GM12878 (cell line): ENCODE data around the gene RABL2B. TPM values are rescaled to one million over a fixed set of nuclear protein-coding genes. Genes with fewer than 3 reads are reported as not detected.

Experiments used
- ATAC-seq: fragments of 200-7000 bp; cut with Tn5 transposase; 3 replicates; pipeline ENCODE4 v1.9.1; 2020; ENCODE audit warnings: mild to moderate bottlenecking, moderate library complexity
- BruUV-seq: library from RNA; stranded (reverse); fragments of 400-500 nt; replicated peaks from 2 replicates; lab custom pipeline; 2021; lab: Mats Ljungman, UMichigan
- CTCF ChIA-PET: fragments of 300-600 bp; sonication (Branson Sonifier 250); formaldehyde crosslinking; extraction: SDS; loops from one replicate; lab custom pipeline; 2021; ENCODE audit warnings: inconsistent platforms; lab: Yijun Ruan, JAX
- POLR2A ChIA-PET: fragments of 350-600 bp; formaldehyde crosslinking; extraction: SDS; loops from one replicate; lab custom pipeline; 2021; ENCODE audit warnings: inconsistent platforms; lab: Charles Lee
- RAD21 ChIA-PET: fragments of 300-600 bp; sonication (Branson Sonifier 250); formaldehyde crosslinking; loops from one replicate; lab custom pipeline; 2023; ENCODE audit warnings: antibody characterized with exemption; ENCODE audit not compliant: unreplicated experiment; lab: Charles Lee
- SMC1A ChIA-PET: fragments of 300-600 bp; sonication (Branson Sonifier 250); formaldehyde crosslinking; loops from one replicate; lab custom pipeline; 2023; ENCODE audit not compliant: unreplicated experiment, uncharacterized antibody; lab: Charles Lee
- DNase-seq: peaks from one replicate; pipeline ENCODE4 v3.0.0-alpha.2; 2011; ENCODE audit warnings: low read depth, low spot score
- FAIRE-seq: peaks from 3 replicates; lab custom pipeline; 2011; peaks lifted over from hg19 to GRCh38; lab: Jason Lieb, UNC
- H2AFZ ChIP-seq: 2 replicates; pipeline ENCODE4 v1.6.0; 2011; ENCODE audit warnings: low read depth, low read length, control low read depth; ENCODE audit not compliant: control insufficient read depth
- H3K27ac ChIP-seq: 2 replicates; pipeline ENCODE4 v1.5.1; 2011; ENCODE audit warnings: control low read depth; ENCODE audit not compliant: control insufficient read depth, insufficient read depth
- H3K27me3 ChIP-seq, 2 experiments: replicated peaks in 1 of 2; 2 replicates each; pipeline versions ENCODE4 v1.6.0 to v1.6.1; 2011; ENCODE audit warnings: low read length in 1 of 2; ENCODE audit not compliant: control insufficient read depth in 2 of 2, insufficient read depth in 2 of 2
- H3K36me3 ChIP-seq, 2 experiments: 2 replicates each; pipeline ENCODE4 v1.5.1; 2011; ENCODE audit warnings: low read length in 1 of 2; ENCODE audit not compliant: control insufficient read depth in 2 of 2, insufficient read depth in 2 of 2
- H3K4me1 ChIP-seq: 2 replicates; pipeline ENCODE4 v1.6.1; 2011; ENCODE audit warnings: mild to moderate bottlenecking, low read length, moderate library complexity, mixed read lengths; ENCODE audit not compliant: control insufficient read depth, insufficient read depth
- H3K4me2 ChIP-seq: 2 replicates; pipeline ENCODE4 v1.6.0; 2011; ENCODE audit warnings: control low read depth; ENCODE audit not compliant: control insufficient read depth, insufficient read depth
- H3K4me3 ChIP-seq: fragments of 200-600 bp; sonication (generic); 2 replicates; pipeline ENCODE4 v1.5.1; 2016
- H3K79me2 ChIP-seq: 2 replicates; pipeline ENCODE4 v1.6.0; 2011; ENCODE audit warnings: low read length; ENCODE audit not compliant: control insufficient read depth, insufficient read depth
- H3K9ac ChIP-seq: 2 replicates; pipeline ENCODE4 v1.8.0; 2011; ENCODE audit warnings: low read length, control low read depth, mixed read lengths; ENCODE audit not compliant: control insufficient read depth, insufficient read depth
- H3K9me3 ChIP-seq: replicated peaks from 3 replicates; pipeline ENCODE4 v1.5.1; 2011; ENCODE audit warnings: mild to moderate bottlenecking, low read length; ENCODE audit not compliant: control insufficient read depth, insufficient read depth
- H4K20me1 ChIP-seq: 2 replicates; pipeline ENCODE4 v1.6.0; 2011; ENCODE audit not compliant: control insufficient read depth, insufficient read depth
- ASH2L ChIP-seq: fragments of 300-600, 200-600 bp; sonication (generic); IDR thresholded peaks from 2 replicates; pipeline ENCODE4 v1.6.1; 2017; ENCODE audit warnings: low read depth, mild to moderate bottlenecking, borderline replicate concordance
- BCL11A ChIP-seq: IDR thresholded peaks from 2 replicates; pipeline ENCODE4 v1.6.1; 2011; ENCODE audit warnings: low read depth, low read length
- CBX5 ChIP-seq: sonication (generic); IDR thresholded peaks from 2 replicates; pipeline ENCODE4 v1.6.1; 2016; ENCODE audit warnings: low read depth, moderate library complexity, mild to moderate bottlenecking, inconsistent platforms
- EGR1 ChIP-seq, 2 experiments: IDR thresholded peaks; 1 replicate in 1 of 2; 2 replicates in 1 of 2; pipeline ENCODE4 v1.6.1; 2011 to 2012; ENCODE audit warnings: low read depth in 2 of 2, low read length in 2 of 2, borderline replicate concordance in 1 of 2, mild to moderate bottlenecking in 1 of 2, moderate library complexity in 1 of 2
- HCFC1 ChIP-seq: fragments of 150-350 bp; IDR thresholded peaks from 2 replicates; pipeline ENCODE4 v1.6.1; 2014; ENCODE audit warnings: low read length
- REST ChIP-seq: IDR thresholded peaks from 2 replicates; pipeline ENCODE4 v1.6.1; 2012; ENCODE audit warnings: mild to moderate bottlenecking, low read depth, low read length
- SMARCA5 ChIP-seq: fragments of 450-650 bp; IDR thresholded peaks from 2 replicates; pipeline ENCODE4 v1.6.1; 2017; ENCODE audit warnings: mild to moderate bottlenecking
- SRF ChIP-seq, 2 experiments: IDR thresholded peaks; 2 replicates each; pipeline ENCODE4 v1.6.1; 2011; ENCODE audit warnings: low read depth in 2 of 2, low read length in 2 of 2, mild to moderate bottlenecking in 1 of 2, moderate library complexity in 1 of 2
- STAT1 ChIP-seq: fragments of 450-650 bp; conservative IDR thresholded peaks from 2 replicates; pipeline ENCODE4 v1.6.1; 2014; ENCODE audit warnings: antibody characterized with exemption, mild to moderate bottlenecking
- ZNF207 ChIP-seq: fragments of 450-650 bp; IDR thresholded peaks from 2 replicates; pipeline ENCODE4 v1.6.1; 2014; ENCODE audit warnings: antibody characterized with exemption, mild to moderate bottlenecking, borderline replicate concordance
- WGBS: methylation state at CpG from one replicate; pipeline ENCODE4 v1.1.6; 2016; ENCODE audit warnings: low lambda C conversion rate; ENCODE audit not compliant: insufficient replicate concordance, insufficient coverage; ENCODE audit errors: missing lambda C conversion rate; 5-methylcytosine and 5-hydroxymethylcytosine counted together
- in situ Hi-C: fragments of 300-500 bp; cut with MboI; formaldehyde crosslinking; loops from 9 replicates; pipeline ENCODE4 v1.14.3; 2018; ENCODE audit warnings: mixed read lengths
- intact Hi-C: fragments of 100-400 bp; cut with micrococcal nuclease; formaldehyde crosslinking; loops from one replicate; pipeline ENCODE4 v1.14.2; 2022; ENCODE audit not compliant: unreplicated experiment
- polyA plus RNA-seq, 11 experiments: library from polyadenylated mRNA; depleted of rRNA in 4 of 11; unstranded in 6 of 11; stranded (reverse) in 5 of 11; fragments of >200 nt; fragmentation: Nextera tagmentation in 4 of 11; fragmentation: Illumina TruSeq in 1 of 11; extraction: Ambion mirVana in 4 of 11; extraction: Trizol in 1 of 11; gene quantifications; 1 replicate in 1 of 11; 2 replicates in 10 of 11; pipeline versions ENCODE4 v1.2.1 to v1.2.3, GENCODE V29; 2011 to 2016; ENCODE audit warnings: inconsistent platforms in 2 of 11, missing spikeins in 2 of 11, low read depth in 1 of 11
- total RNA-seq, 4 experiments: library from RNA; depleted of rRNA in 3 of 4; stranded (reverse); fragments of >200 nt in 3 of 4; fragmentation: Illumina TruSeq in 1 of 4; extraction: Trizol in 1 of 4; gene quantifications; 2 replicates each; pipeline versions ENCODE4 v1.2.1 to v1.2.3, GENCODE V29; 2013 to 2021
- TF ChIP-seq, protein P1 (sequence below): IDR thresholded peaks from 2 replicates; pipeline ENCODE4 v1.6.1; 2011; ENCODE audit warnings: mild to moderate bottlenecking, low read depth, low read length, moderate library complexity; ENCODE audit not compliant: insufficient replicate concordance

The RABL2B gene
- total and polyA plus RNA-seq, 10 of the 15 experiments (the other 5 are each of a cell fraction or from before 2014, with no cell fraction given) = 3.1 to 27.4 (median 14.4) TPM

DNA sequence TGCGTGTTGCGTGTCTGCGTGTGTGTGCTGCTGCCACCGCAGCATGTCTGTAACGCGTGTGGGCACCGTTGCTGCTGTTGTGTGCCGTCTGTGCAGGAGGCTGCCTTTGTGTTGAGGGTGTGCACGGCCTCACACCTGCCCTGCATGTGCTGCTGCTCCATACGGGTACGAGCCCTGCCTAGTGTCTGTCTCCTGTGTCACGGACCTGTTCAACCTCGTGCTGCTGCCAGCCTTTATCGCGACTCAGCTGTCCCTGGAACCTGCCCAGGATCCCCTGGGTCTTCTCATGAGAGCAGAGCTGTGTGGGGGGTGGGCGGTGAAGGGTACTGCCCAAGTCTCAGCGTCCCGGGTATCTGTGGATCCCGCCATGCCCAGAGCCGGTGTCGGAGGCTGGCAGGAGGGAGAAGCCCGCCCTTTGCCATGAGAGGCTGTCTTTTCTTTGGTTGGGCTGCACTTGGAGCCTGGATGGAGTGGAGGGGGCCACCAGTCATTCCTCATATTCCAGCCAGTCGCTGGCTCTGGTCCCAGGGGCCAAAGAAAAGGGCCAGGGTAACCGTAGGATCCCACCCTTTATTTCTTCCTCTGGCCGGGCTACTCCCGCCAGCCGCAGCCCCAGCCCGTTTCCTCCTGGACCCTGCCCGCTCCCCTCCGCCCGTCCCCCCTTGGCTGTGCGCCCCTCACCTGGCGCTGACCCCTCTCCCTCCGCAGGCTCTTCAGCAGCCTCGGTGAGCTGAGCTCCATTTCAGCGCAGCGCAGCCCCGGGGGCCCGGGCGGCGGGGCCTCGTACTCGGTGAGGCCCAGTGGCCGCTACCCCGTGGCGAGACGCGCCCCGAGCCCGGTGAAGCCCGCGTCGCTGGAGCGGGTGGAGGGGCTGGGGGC, 53.2 kb downstream of the RABL2B start:
- H3K9ac ChIP-seq = no peak overlapping the region
- no TSS peak for BruUV-seq
- no peak for ATAC-seq
- no peak overlapping the region for H3K4me2 ChIP-seq
- ChIA-PET SMC1A (no interaction called here), POLR2A (no interaction called here), RAD21 (no interaction called here), CTCF (no interaction called here)
- in situ Hi-C loops = no loop called here
- H3K79me2 ChIP-seq = no peaks in the 10 kb centered on the region
- no peak for DNase-seq
- H3K4me1 ChIP-seq = no peaks in the 10 kb centered on the region
- WGBS = 72% methylated on average over 34 of the region's 54 CpGs
- no peak overlapping the region for H3K27ac ChIP-seq
- intact Hi-C loops = no loop called here
- no peak overlapping the region for H3K4me3 ChIP-seq
- TF ChIP-seq CBX5 (no peak), STAT1 (no peak), BCL11A (no peak), HCFC1 (no peak), REST (no peak), ASH2L (no peak), SRF (IDR thresholded peaks at IDR 0.05; ENCODE audit: low read depth in 2 of 2, low read length in 2 of 2) (no peak), EGR1 (IDR thresholded peaks at IDR 0.05; ENCODE audit: borderline replicate concordance in 1 of 2, low read depth in 2 of 2, low read length in 2 of 2) (no peak), SMARCA5 (no peak), ZNF207 (no peak)
- TF ChIP-seq, protein P1, sequence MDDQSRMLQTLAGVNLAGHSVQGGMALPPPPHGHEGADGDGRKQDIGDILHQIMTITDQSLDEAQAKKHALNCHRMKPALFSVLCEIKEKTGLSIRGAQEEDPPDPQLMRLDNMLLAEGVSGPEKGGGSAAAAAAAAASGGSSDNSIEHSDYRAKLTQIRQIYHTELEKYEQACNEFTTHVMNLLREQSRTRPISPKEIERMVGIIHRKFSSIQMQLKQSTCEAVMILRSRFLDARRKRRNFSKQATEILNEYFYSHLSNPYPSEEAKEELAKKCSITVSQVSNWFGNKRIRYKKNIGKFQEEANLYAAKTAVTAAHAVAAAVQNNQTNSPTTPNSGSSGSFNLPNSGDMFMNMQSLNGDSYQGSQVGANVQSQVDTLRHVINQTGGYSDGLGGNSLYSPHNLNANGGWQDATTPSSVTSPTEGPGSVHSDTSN = no peak
- H3K9me3 ChIP-seq = no peaks in the 10 kb centered on the region
- no peaks in the 10 kb centered on the region; the same call in 1 of the 2 replicates for H4K20me1 ChIP-seq
- H3K36me3 ChIP-seq = no peaks in the 10 kb centered on the region
- FAIRE-seq = no peak
- H3K27me3 ChIP-seq = no peaks in the 10 kb centered on the region; a peak in 1 of 4 replicates
- no peak overlapping the region for H2AFZ ChIP-seq
